HG03460 (cell line): Measurements from ENCODE around the gene IL1RAP.

Experiments used
- ATAC-seq: cut with Tn5 transposase; IDR thresholded peaks from one replicate; pipeline ENCODE4 v1.9.1; 2021; ENCODE audit not compliant: unreplicated experiment

IL1RAP gene

DNA sequence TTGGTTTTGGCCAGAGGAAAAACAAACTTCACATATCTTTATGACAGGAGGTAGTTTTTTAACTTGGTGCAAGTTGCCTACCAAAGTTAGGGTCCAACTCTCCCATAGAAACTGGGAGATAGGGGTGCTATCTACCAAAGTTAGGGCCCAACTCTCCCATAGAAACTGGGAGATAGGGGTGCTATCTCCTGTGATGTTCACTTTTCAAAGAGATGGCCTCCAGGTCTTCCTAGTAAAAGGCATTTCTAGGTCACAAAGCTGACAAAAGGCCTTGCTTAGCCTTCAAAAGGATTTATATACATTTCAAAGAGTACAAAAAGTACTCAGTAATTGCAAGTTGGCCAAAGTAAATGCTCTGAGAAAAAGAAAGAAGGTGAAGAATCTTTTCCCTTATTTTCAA, 27.1 kb downstream of the IL1RAP start:
- no peak for ATAC-seq

- ATAC-seq: no peak
Observed at GRCh38 chr3:190541560-190541959, 27.7 kb downstream of the IL1RAP start.

DNA sequence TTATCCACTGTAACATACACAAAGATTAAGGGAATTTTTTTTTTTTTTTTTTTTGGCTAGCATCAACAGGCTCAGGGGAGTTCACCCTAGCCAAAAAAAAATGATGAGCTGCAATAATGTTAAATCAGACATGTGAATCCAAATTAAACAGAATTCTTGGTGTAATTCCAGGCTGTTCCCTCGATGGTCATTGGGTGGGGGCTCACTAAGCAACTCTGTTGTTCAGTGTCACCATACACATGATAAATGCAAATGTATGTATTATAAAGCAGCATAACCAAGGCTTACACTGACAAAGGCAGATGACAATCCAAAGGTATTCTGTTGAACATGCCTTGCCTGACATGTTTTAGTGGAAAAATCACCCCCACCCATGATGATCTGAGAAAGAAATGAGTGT, 29.0 kb downstream of the IL1RAP start:
- ATAC-seq: no peak

DNA sequence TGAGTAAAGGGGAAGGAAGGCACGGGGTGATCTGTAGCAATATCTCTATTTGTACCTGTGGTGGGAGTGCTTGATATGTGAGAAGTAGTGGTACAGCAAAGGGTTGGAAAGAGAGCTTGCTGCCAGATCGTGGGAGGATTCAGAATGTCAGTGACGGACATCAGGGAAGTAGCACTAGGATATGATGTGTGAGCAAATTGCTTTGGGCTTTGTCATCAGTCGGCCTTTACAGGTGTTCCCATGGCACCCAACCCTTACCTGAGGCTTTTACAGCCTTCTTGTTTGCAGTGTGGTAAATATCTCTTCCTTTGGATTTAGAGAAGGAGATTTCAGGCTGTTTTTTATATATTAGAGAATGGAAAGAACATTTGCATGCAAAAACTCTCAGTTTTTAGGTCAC, 29.8 kb downstream of the IL1RAP start:
- no peak for ATAC-seq

GRCh38 chr3:190545191-190545590, 31.3 kb downstream of the IL1RAP start:
- ATAC-seq: no peak

- ATAC-seq: no peak
Observed at GRCh38 chr3:190546881-190547510, 33.1 kb downstream of the IL1RAP start.

DNA sequence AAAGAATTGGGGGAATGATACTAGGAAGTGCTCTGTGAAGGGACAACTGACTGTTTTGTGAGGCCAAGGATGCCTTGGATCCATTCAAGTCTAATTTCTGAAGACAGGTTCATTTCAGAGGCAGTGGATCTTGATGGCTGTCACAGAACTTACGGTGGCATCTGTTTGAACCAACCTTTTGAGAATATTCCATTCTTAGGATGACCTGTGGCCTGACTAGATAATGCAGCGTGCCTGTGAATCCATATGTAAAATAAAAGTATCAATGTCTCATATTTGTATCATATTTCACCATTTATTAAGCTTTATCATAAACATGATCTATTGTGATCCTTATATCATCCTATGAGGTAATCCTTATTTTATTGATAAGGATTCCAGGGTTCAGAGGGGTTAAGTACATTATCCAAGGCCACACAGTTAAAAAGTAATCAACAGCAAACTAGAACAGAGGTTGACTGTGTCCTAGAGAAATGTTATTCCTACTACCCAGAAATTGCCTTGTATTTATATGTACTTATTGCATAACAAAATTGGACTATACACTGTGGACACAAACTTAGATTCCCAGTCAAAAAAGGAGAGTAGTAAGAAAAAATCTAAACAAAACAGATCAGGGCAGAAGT, 34.3 kb downstream of the IL1RAP start:
- no peak for ATAC-seq

GRCh38 chr3:190552021-190552420, 38.1 kb downstream of the IL1RAP start:
- ATAC-seq: no peak

DNA sequence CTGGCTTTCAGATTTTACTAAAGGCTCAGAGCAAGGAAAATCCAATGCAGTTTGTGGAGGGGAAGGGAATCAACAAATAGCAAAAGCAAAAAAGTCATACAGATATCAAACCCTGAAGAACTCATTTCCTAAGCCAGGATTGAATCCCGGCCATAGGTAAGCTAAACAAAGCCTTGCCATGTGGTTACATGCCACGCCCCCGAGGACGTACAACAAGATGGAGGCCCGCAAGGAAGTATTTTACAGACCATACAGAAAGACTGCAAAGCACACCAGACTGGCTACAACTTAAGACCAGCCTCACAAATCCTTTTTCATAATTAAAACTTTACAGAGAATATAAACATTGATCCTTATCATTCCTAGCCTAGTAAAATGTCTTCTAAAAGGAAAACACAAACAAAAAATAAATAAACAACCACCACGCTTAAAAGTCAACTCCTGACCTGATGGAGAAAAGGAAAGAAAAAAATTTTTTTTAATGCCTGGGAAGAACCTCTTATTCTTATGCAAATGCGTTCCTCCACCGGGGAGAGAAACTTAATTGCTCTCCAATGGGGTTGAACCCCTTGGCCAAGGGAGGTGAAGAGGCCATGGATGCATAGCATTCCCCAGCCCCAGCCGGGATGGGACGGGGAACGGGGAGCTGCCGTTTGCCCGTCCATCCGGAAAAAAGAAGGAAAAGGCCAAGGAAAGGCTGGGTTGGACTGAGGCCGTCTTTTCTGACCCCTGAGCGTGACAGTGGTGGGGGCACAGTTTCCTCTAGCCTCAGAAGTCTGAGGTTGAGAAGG, 39.3 kb downstream of the IL1RAP start:
- ATAC-seq: no peak

- no peak for ATAC-seq
Observed at GRCh38 chr3:190554197-190554596, 40.3 kb downstream of the IL1RAP start.

GRCh38 chr3:190556351-190556750, 42.5 kb downstream of the IL1RAP start:
- ATAC-seq: no peak

DNA sequence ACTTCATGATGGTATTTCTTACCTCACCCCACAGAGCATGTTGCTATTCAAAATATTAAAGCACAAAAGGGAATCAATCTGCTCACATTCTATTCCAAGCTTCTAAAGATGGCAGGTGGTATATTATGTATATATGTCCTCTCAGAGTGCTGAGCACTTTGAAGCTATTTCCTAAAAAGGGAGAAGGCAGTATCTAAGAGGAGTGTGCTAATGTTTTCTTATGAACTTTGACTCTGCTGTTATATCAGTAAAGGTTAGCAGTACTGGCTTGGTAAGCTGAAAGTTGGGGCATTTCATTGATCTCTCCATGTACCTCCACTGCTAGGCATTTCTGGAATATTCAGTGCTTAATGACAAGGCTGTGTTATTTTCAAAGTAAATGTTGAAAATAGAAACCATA, 43.4 kb downstream of the IL1RAP start:
- ATAC-seq: no peak

GRCh38 chr3:190558316-190558715, 44.4 kb downstream of the IL1RAP start:
- ATAC-seq: no peak

DNA sequence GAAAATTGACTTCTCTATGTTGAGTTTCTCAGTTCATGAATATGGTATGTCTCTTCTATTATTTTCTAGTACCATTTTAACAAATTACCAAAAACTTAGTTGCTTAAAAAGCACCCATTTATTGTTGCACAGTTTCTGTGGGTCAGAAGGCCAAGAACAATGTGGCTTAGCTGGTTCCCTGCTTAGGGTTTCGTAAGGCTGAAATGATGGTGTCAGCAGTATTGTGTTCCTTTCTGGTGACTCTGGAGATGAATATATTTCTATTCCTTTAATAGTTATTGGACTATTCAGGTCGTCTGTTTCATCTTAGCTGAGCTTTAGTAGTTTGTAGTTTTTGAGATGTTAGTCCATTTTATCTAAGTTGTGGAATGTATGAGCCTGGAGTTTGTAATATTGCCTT, 44.9 kb downstream of the IL1RAP start:
- ATAC-seq: no peak

DNA sequence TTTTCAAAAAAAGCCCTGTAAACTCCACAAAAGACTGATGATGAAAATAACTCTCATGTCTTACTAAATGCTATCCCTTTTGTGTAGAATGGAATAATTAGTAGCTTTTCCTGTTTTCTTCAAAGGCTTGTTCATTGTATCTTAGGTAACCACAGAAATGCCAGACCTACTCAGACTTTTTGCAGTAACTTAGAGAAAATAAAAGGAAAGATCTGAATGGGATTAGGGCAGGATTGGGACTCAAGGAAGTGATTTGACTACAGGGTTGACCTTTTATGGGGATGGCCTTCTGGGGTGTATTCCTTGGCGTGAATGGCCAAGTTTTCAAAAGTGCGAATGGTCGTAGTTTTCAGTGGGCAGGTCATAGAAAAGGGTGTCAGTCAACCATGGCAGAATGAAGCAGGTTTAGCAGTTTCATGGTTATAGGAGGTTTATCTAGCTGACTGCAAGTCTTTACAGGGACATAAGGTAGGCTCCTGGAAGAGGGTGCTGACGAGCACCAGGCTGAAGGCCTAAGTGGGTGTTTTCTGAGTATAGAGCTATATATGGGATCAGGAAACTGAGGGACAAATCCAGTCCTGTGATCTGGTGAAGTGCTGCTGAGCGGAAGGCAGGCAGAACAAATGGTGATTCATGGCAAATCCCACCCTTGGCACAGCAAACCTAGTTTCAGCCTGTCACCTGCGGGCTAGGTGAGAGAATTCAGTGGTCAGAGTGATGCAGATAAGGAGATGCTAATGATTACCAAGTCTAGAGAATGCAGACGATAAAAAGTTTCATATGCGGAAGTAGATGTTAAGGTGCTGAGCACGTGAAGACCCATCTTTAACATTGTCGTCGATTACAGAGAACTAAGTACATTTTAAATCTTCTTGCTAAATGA, 46.4 kb downstream of the IL1RAP start:
- ATAC-seq: no peak

- ATAC-seq: no peak
Observed at GRCh38 chr3:190562866-190563510, 49.1 kb downstream of the IL1RAP start.

- ATAC-seq: no peak
Observed at GRCh38 chr3:190564175-190564574, 50.3 kb downstream of the IL1RAP start.

DNA sequence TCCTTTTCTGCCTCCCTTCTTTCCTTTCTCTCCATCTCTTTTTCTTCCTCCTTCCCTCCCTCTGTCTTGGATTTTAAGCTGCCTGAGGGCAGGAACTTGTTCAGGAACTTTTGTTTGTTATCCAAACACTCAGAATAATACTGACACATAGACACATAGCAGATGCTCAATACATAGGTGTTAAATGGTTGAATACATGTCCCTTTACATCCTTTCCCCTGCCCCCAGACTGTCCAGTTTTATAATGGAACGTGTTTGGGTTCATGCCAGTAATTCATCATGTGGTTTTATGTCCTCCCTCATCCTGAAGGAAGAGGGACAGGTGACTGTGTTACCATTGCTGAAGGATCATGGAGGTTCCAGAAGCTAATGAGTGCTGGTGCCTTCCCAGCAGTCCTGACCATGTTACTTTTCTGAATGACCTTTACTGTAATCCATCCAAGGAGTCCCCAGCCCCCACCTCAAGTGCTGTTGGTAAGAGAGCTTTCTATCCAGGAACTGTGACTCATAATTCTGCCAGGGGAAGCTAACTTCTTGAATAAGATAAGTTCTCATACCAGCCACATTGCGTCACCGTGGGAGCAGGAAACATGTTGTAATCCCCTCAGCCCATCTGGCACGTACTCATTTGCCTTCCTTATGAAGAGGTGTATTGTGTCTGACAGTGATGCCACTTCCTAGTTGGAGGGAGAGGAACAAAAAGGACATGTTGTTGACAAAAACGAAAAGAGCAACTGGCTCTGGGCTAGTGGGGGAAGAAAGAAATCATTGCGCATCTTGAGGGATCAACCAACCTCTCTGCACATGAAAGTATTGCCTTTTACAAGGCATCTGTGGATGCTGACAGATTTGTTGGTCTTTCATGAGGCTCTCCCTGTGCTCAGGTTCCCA, 52.4 kb downstream of the IL1RAP start:
- ATAC-seq: no peak

- no peak for ATAC-seq
Observed at GRCh38 chr3:190568036-190568435, 54.2 kb downstream of the IL1RAP start.

DNA sequence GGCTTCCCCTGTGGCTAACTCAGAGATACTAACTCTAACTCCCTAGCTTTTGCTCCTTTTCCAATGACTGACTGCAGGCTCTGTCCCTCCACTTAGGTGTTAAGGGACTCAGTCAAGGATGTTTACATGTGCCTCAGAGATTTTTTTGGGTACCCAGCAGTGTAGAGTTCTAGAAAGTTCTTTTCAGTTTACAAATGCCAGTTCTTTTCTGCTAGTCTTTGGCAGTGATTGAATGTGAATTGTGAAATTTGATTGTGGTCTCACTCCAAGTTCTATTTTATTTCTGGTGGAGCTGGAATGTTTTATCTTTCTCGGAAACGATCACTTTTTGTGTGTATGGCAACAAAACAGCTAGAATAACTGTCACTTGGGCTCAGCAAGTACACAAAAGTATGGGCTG, 60.6 kb downstream of the IL1RAP start:
- no peak for ATAC-seq
